HUES6 (cell line): ENCODE data around the gene ATAD3C.

Experiments
- H3K27ac ChIP-seq: 2 replicates; pipeline ENCODE4 v1.7.0; 2013; ENCODE audit warnings: low read depth, mild to moderate bottlenecking, low read length, inconsistent platforms
- H3K27me3 ChIP-seq: 2 replicates; pipeline ENCODE4 v1.6.1; 2013; ENCODE audit warnings: low read length; ENCODE audit not compliant: control insufficient read depth, insufficient read depth
- H3K36me3 ChIP-seq: 2 replicates; pipeline ENCODE4 v1.6.1; 2013; ENCODE audit warnings: low read length; ENCODE audit not compliant: control insufficient read depth, insufficient read depth
- H3K4me1 ChIP-seq: 2 replicates; pipeline ENCODE4 v1.6.1; 2013; ENCODE audit warnings: low read length; ENCODE audit not compliant: control insufficient read depth, insufficient read depth
- H3K4me3 ChIP-seq: 2 replicates; pipeline ENCODE4 v1.5.1; 2013; ENCODE audit warnings: low read depth, low read length
- H3K9ac ChIP-seq: one replicate; pipeline ENCODE4 v1.6.1; 2013; ENCODE audit warnings: mild to moderate bottlenecking, low read length
- H3K9me3 ChIP-seq: 2 replicates; pipeline ENCODE4 v1.6.1; 2013; ENCODE audit warnings: low read depth, low read length; ENCODE audit not compliant: control insufficient read depth, insufficient read depth

The ATAD3C gene

GRCh38 chr1:1420654-1421141, 28.8 kb upstream of the ATAD3C start:
- peaks cover 30% of the 10 kb centered on the region for H3K4me1 ChIP-seq
- H3K27me3 ChIP-seq, result no peaks in the 10 kb centered on the region
- no peak overlapping the region for H3K4me3 ChIP-seq
- no peaks in the 10 kb centered on the region for H3K36me3 ChIP-seq
- no peaks in the 10 kb centered on the region for H3K9me3 ChIP-seq
- H3K9ac ChIP-seq, result no peak overlapping the region
- H3K27ac ChIP-seq, result 0 out of 2 replicates have a peak overlapping the region, but pooled peaks have one; percentile 79

- peak within 1 kb of the TSS; percentile 79; the same call in 1 of the 2 replicates for H3K27ac ChIP-seq
Measured at GRCh38 chr1:1421147-1421906, 28.2 kb upstream of the ATAD3C start, which contains the start of gene ANKRD65. TSS of gene ANKRD65 (minus strand) at chr1:1421276. CDS start at chr1:1421005, 271 bp downstream.

GRCh38 chr1:1421907-1422464, 27.5 kb upstream of the ATAD3C start:
- Histone ChIP-seq H3K27ac (peak overlapping the region; percentile 27; the same call in 1 of the 2 replicates), H3K4me3 (no peak overlapping the region), H3K27me3 (no peaks in the 10 kb centered on the region), H3K9me3 (no peaks in the 10 kb centered on the region), H3K4me1 (peaks cover 38% of the 10 kb centered on the region), H3K36me3 (no peaks in the 10 kb centered on the region), H3K9ac (peak overlapping the region; percentile 13)

More at GRCh38 chr1:1421147-1421906, 28.2 kb upstream of the ATAD3C start, which contains the start of gene ANKRD65:
- Histone ChIP-seq H3K9me3 (no peaks in the 10 kb centered on the region), H3K4me3 (no peak within 1 kb of the TSS), H3K36me3 (no peaks in the 10 kb centered on the region), H3K4me1 (peaks cover 34% of the 10 kb centered on the region), H3K27me3 (no peaks in the 10 kb centered on the region), H3K9ac (no peak within 1 kb of the TSS)

- H3K36me3 ChIP-seq, result no peaks in the 10 kb centered on the region
- no peaks in the 10 kb centered on the region for H3K27me3 ChIP-seq
- H3K4me3 ChIP-seq, result no peak overlapping the region
- no peaks in the 10 kb centered on the region for H3K9me3 ChIP-seq
- peaks cover 38% of the 10 kb centered on the region for H3K4me1 ChIP-seq
- peak overlapping the region; percentile 27; the same call in 1 of the 2 replicates for H3K27ac ChIP-seq
- H3K9ac ChIP-seq, result peak overlapping the region; percentile 13
Measured at GRCh38 chr1:1422465-1423244, 26.8 kb upstream of the ATAD3C start.

GRCh38 chr1:1423245-1423597, 26.3 kb upstream of the ATAD3C start:
- H3K4me1 ChIP-seq, result peaks cover 38% of the 10 kb centered on the region
- no peak overlapping the region for H3K9ac ChIP-seq
- H3K36me3 ChIP-seq, result no peaks in the 10 kb centered on the region
- H3K27me3 ChIP-seq, result no peaks in the 10 kb centered on the region
- H3K9me3 ChIP-seq, result no peaks in the 10 kb centered on the region
- H3K4me3 ChIP-seq, result no peak overlapping the region
- H3K27ac ChIP-seq, result no peak overlapping the region

- Histone ChIP-seq H3K36me3 (no peaks in the 10 kb centered on the region), H3K9ac (no peak overlapping the region), H3K4me1 (peaks cover 38% of the 10 kb centered on the region), H3K27ac (no peak overlapping the region), H3K4me3 (no peak overlapping the region), H3K9me3 (no peaks in the 10 kb centered on the region), H3K27me3 (no peaks in the 10 kb centered on the region)
Measured at GRCh38 chr1:1424707-1425106, 24.8 kb upstream of the ATAD3C start.

GRCh38 chr1:1425426-1425752, 24.1 kb upstream of the ATAD3C start:
- Histone ChIP-seq H3K4me1 (peaks cover 43% of the 10 kb centered on the region), H3K27ac (no peak overlapping the region), H3K9me3 (no peaks in the 10 kb centered on the region), H3K36me3 (no peaks in the 10 kb centered on the region), H3K9ac (no peak overlapping the region), H3K4me3 (no peak overlapping the region), H3K27me3 (no peaks in the 10 kb centered on the region)

GRCh38 chr1:1425753-1426495, 23.6 kb upstream of the ATAD3C start:
- Histone ChIP-seq H3K4me3 (peak overlapping the region; percentile 41; the same call in 1 of the 2 replicates), H3K27ac (peak overlapping the region; percentile 22; the same call in 1 of the 2 replicates), H3K9ac (peak overlapping the region; percentile 7), H3K36me3 (no peaks in the 10 kb centered on the region), H3K9me3 (no peaks in the 10 kb centered on the region), H3K4me1 (peaks cover 42% of the 10 kb centered on the region), H3K27me3 (no peaks in the 10 kb centered on the region)

GRCh38 chr1:1426496-1427105, 22.9 kb upstream of the ATAD3C start:
- Histone ChIP-seq H3K9ac (peak overlapping the region; percentile 7), H3K4me3 (peak overlapping the region; percentile 41; the same call in 1 of the 2 replicates), H3K36me3 (no peaks in the 10 kb centered on the region), H3K27ac (peak overlapping the region; percentile 22; the same call in 1 of the 2 replicates), H3K27me3 (no peaks in the 10 kb centered on the region), H3K4me1 (peaks cover 38% of the 10 kb centered on the region), H3K9me3 (no peaks in the 10 kb centered on the region)
